Measurements from ENCODE around the gene TTC17.

GRCh38 chr11:43356336-43356735 lies 2.4 kb upstream of the TTC17 start:
- no peak for TF ChIP-seq POLR2AphosphoS5 (IDR thresholded peaks at IDR 0.05)
- TF ChIP-seq CTCF (IDR thresholded peaks at IDR 0.05): no peak
- no peak for TF ChIP-seq POLR2A (IDR thresholded peaks at IDR 0.05)
